ENCODE data around the gene ZNF639. TPM values are rescaled to one million over a fixed set of nuclear protein-coding genes. Genes with fewer than 3 reads are reported as not detected.
"Not testable (repeated sequence)": the region's sequence is repeated elsewhere in the genome, so short reads cannot be mapped to it uniquely, and the experiment has no call there.

The ZNF639 gene
- total RNA-seq, 4 donors from 2014 or later: 60.6 to 97.8 (median 63.4) TPM

GRCh38 chr3:179301645-179302044 lies 21.2 kb upstream of the ZNF639 start:
- TF ChIP-seq CTCF (IDR thresholded peaks at IDR 0.05) (no peak), EP300 (IDR thresholded peaks at IDR 0.05) (no peak), POLR2AphosphoS5 (IDR thresholded peaks at IDR 0.05) (no peak), POLR2A (IDR thresholded peaks at IDR 0.05) (no peak)
- Histone ChIP-seq H3K36me3 (no peaks in the 10 kb centered on the region), H3K27me3 (no peaks in the 10 kb centered on the region), H3K4me1 (no peaks in the 10 kb centered on the region), H3K27ac (no peak overlapping the region), H3K9me3 (no peaks in the 10 kb centered on the region), H3K4me3 (no peak overlapping the region)
- 63 to 94% methylated on average over 2 to 3 of the region's 3 CpGs for WGBS, 2 donors (ENCODE audit: low coverage in 1 of 2)
- ATAC-seq: no peak

- no peak for ATAC-seq
- TF ChIP-seq POLR2A (IDR thresholded peaks at IDR 0.05) (no peak), CTCF (IDR thresholded peaks at IDR 0.05) (no peak), EP300 (IDR thresholded peaks at IDR 0.05) (no peak), POLR2AphosphoS5 (IDR thresholded peaks at IDR 0.05) (no peak)
- Histone ChIP-seq H3K4me1 (no peaks in the 10 kb centered on the region), H3K36me3 (no peaks in the 10 kb centered on the region), H3K4me3 (no peak overlapping the region), H3K27ac (no peak overlapping the region), H3K9me3 (no peaks in the 10 kb centered on the region), H3K27me3 (no peaks in the 10 kb centered on the region)
- WGBS, 2 donors (ENCODE audit: low coverage in 1 of 2): 73 to 94% methylated on average over 4 to 7 of the region's 7 CpGs
Observed at GRCh38 chr3:179302111-179302510, 20.7 kb upstream of the ZNF639 start.

- H3K36me3 ChIP-seq: no peaks in the 10 kb centered on the region
- no peak overlapping the region for H3K4me3 ChIP-seq
- no peak overlapping the region for H3K27ac ChIP-seq
- ATAC-seq: no peak
- no peaks in the 10 kb centered on the region for H3K27me3 ChIP-seq
- 9 to 60% methylated on average over 1 to 2 of the region's 2 CpGs for WGBS, 2 donors (ENCODE audit: low coverage in 1 of 2)
- TF ChIP-seq CTCF (IDR thresholded peaks at IDR 0.05): no peak
- TF ChIP-seq POLR2A (IDR thresholded peaks at IDR 0.05): no peak
- TF ChIP-seq EP300 (IDR thresholded peaks at IDR 0.05): no peak
- TF ChIP-seq POLR2AphosphoS5 (IDR thresholded peaks at IDR 0.05): no peak
- H3K4me1 ChIP-seq: no peaks in the 10 kb centered on the region
- H3K9me3 ChIP-seq: no peaks in the 10 kb centered on the region
Observed at GRCh38 chr3:179304605-179305004, 18.2 kb upstream of the ZNF639 start.

- not testable (repeated sequence) for H3K4me3 ChIP-seq, H3K36me3 ChIP-seq, H3K4me1 ChIP-seq, H3K27me3 ChIP-seq, H3K27ac ChIP-seq, H3K9me3 ChIP-seq, ATAC-seq
- 83 to 90% methylated on average over 2 of the region's 2 CpGs for WGBS, 2 donors (ENCODE audit: low coverage in 1 of 2)
Observed at GRCh38 chr3:179307362-179307761, 15.5 kb upstream of the ZNF639 start.

DNA sequence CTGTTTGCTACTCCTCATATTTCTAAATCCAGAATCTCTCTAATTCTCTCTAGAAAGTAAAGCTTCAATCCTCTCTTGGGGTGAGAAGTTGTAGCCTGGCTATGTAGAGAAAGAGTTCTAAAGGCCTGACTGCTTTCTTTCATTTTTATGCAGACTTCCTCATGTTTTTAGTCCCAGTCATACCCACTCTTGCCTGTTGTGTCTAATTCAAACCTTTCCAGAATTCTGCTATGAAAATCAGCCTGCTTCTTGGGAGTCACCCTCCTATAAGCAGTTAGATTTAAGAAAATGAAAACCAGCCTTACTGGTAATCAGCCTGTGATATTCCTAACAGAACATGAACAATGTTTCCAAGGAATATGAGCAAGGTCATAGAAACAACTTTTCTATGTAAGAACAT lies 14.8 kb upstream of the ZNF639 start:
- Histone ChIP-seq H3K9me3 (no peaks in the 10 kb centered on the region), H3K4me3 (no peak overlapping the region), H3K36me3 (no peaks in the 10 kb centered on the region), H3K27ac (no peak overlapping the region), H3K4me1 (no peaks in the 10 kb centered on the region), H3K27me3 (no peaks in the 10 kb centered on the region)
- ATAC-seq: no peak
- TF ChIP-seq POLR2AphosphoS5 (IDR thresholded peaks at IDR 0.05) (no peak), EP300 (IDR thresholded peaks at IDR 0.05) (no peak), CTCF (IDR thresholded peaks at IDR 0.05) (no peak), POLR2A (IDR thresholded peaks at IDR 0.05) (no peak)
